ENCODE results near the gene CASZ1.

Gene CASZ1

DNA sequence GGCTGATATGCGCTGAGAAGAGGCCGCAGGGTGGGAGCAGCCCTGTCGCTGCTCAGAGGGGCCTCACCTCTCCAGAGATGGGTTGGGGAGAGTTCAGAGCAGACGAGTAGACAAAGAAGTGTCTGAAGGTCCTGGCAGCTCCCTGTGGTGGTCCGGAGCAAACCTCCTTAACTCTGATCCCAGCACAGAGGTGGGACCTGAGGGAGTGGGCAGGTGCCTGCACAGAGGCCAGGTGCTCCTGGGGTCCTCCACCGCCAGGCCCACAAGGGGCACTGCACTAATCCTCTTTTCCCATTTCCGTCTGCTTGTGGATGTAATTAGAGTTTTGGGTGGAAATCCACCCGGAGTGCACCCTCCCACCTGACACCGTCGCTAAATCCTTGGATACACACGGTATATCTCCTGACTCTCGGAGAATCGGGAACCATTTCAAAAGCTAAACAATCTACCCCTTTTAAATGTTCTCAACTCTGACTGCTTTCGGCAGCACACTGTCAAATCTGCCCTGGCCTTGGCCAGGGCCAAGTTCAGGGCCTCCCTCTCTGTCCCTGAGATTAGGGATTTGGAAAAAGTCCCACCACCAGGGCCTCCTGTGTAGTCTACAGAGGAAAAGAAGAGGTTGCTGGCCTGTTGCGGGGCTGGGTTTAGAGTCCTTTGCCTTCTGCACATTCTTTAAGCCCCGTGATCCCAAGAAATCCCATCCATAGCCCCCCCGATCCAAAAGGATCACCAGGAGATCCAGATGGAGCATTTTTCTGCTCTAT, 22.4 kb downstream of the CASZ1 start:
- no peak for DNase-seq (ENCODE audit: low read depth, low spot score)
- no peak overlapping the region for H3K27ac ChIP-seq (ENCODE audit: low read length)
- no peaks in the 10 kb centered on the region for H3K9me3 ChIP-seq (ENCODE audit: control insufficient read depth, insufficient read depth, low read length)
- H3K4me3 ChIP-seq (ENCODE audit: low read length), result no peak overlapping the region; the same call in 1 of the 2 replicates
- WGBS (ENCODE audit: insufficient coverage, insufficient read length), result no CpG with 5 or more reads among the region's 17 CpGs
- H3K27me3 ChIP-seq (ENCODE audit: control insufficient read depth, insufficient read depth, low read length), result no peaks in the 10 kb centered on the region
- peaks cover 3% of the 10 kb centered on the region; the same call in 1 of the 2 replicates for H3K4me1 ChIP-seq (ENCODE audit: control insufficient read depth, insufficient read depth, low read length)
- no peaks in the 10 kb centered on the region for H3K36me3 ChIP-seq (ENCODE audit: control insufficient read depth, insufficient read depth, low read length)

DNA sequence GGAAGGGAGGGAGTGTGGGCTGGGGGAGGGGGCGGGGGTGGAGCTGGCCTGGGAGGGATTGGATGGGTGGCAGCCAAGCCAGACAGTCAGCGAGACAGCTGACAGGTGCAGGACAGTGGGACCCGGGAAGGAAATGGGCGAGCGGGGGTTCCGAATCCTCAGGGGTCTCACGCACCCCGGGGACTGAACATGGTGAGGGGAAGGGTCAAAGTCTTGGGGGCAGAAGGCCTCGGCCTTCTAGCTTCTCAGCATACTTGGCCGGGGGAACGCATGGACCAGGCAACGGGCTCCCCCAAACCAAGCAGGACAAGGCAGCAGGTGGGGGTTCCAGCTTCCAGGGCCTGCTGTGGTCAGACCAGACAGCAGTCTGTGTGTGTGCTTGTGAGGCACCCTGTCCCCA, 23.1 kb downstream of the CASZ1 start:
- H3K36me3 ChIP-seq (ENCODE audit: control insufficient read depth, insufficient read depth, low read length), result no peaks in the 10 kb centered on the region
- WGBS (ENCODE audit: insufficient coverage, insufficient read length), result no CpG with 5 or more reads among the region's 12 CpGs
- no peak for DNase-seq (ENCODE audit: low read depth, low spot score)
- no peak overlapping the region for H3K27ac ChIP-seq (ENCODE audit: low read length)
- H3K9me3 ChIP-seq (ENCODE audit: control insufficient read depth, insufficient read depth, low read length), result no peaks in the 10 kb centered on the region
- H3K27me3 ChIP-seq (ENCODE audit: control insufficient read depth, insufficient read depth, low read length), result no peaks in the 10 kb centered on the region
- H3K4me1 ChIP-seq (ENCODE audit: control insufficient read depth, insufficient read depth, low read length), result peaks cover 3% of the 10 kb centered on the region; the same call in 1 of the 2 replicates
- H3K4me3 ChIP-seq (ENCODE audit: low read length), result no peak overlapping the region; the same call in 1 of the 2 replicates

DNA sequence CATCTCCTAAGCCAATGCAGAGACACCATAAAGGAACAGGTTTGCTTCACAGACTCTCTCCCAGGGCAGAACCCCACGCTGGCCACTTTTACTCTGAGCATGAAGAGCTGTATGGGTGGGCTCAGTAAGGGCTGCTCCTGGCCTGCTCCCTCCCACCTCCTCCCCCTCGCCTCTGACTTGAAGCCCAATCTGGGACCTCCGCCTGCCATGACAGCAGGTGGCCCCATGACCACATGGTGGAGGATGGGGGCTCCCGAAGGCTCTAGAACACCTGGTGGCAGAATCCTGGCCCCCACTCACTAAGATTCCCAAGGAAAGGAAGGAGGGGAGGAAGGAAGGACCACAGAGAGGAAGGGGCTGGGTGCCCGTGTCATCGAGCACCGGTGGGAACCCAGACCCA, 23.7 kb downstream of the CASZ1 start:
- Histone ChIP-seq H3K9me3 (ENCODE audit: control insufficient read depth, insufficient read depth, low read length) (no peaks in the 10 kb centered on the region), H3K27ac (ENCODE audit: low read length) (no peak overlapping the region), H3K27me3 (ENCODE audit: control insufficient read depth, insufficient read depth, low read length) (no peaks in the 10 kb centered on the region), H3K4me3 (ENCODE audit: low read length) (no peak overlapping the region), H3K36me3 (ENCODE audit: control insufficient read depth, insufficient read depth, low read length) (no peaks in the 10 kb centered on the region), H3K4me1 (ENCODE audit: control insufficient read depth, insufficient read depth, low read length) (peaks cover 3% of the 10 kb centered on the region; the same call in 1 of the 2 replicates)
- no CpG with 5 or more reads among the region's 7 CpGs for WGBS (ENCODE audit: insufficient coverage, insufficient read length)
- no peak for DNase-seq (ENCODE audit: low read depth, low spot score)

DNA sequence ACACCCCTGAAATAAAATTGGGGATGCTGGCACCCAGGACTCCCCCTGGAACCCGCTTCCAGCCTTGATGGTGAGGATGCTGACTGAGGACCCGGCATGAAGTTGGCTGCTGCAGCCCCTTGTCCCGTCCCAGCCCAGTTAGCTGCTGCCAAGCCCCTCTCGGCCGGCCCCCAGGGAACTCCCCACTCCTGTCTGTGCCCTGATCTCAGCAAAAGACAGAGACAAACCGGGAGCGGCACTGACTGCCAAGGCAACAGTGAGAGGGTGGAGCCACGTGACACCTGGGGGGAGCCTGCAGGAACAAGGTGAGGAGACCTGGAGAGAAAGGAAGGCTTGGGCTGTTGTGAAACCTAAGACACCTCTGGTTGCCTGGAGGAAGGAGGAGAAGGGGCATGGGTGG, 24.7 kb downstream of the CASZ1 start:
- H3K27me3 ChIP-seq (ENCODE audit: control insufficient read depth, insufficient read depth, low read length), result no peaks in the 10 kb centered on the region
- no peak overlapping the region for H3K27ac ChIP-seq (ENCODE audit: low read length)
- peaks cover 3% of the 10 kb centered on the region; the same call in 1 of the 2 replicates for H3K4me1 ChIP-seq (ENCODE audit: control insufficient read depth, insufficient read depth, low read length)
- no CpG with 5 or more reads among the region's 8 CpGs for WGBS (ENCODE audit: insufficient coverage, insufficient read length)
- DNase-seq (ENCODE audit: low read depth, low spot score), result no peak
- no peaks in the 10 kb centered on the region for H3K9me3 ChIP-seq (ENCODE audit: control insufficient read depth, insufficient read depth, low read length)
- H3K36me3 ChIP-seq (ENCODE audit: control insufficient read depth, insufficient read depth, low read length), result no peaks in the 10 kb centered on the region
- H3K4me3 ChIP-seq (ENCODE audit: low read length), result no peak overlapping the region

DNA sequence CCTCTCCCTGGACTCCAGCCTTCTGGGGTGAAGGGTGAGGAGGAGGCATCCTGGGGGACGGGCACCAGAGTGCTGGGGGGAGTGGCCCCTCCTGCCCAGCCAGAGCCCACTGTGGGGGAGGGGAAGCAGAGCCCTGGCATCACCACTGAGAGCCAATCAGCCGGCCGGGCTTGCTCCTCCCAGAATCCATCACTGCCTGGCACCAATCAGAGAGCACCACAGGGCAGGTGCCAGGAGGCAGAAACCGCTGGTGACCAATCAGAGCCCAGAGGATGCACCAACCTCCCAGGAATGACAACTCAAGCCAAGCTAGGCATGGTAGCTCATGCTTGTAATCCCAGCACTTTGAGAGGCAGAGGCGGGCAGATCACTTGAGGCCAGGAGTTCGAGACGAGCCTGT, 27.9 kb downstream of the CASZ1 start:
- H3K9me3 ChIP-seq (ENCODE audit: control insufficient read depth, insufficient read depth, low read length), result no peaks in the 10 kb centered on the region
- no peaks in the 10 kb centered on the region for H3K27me3 ChIP-seq (ENCODE audit: control insufficient read depth, insufficient read depth, low read length)
- H3K36me3 ChIP-seq (ENCODE audit: control insufficient read depth, insufficient read depth, low read length), result no peaks in the 10 kb centered on the region
- no peak overlapping the region for H3K27ac ChIP-seq (ENCODE audit: low read length)
- WGBS (ENCODE audit: insufficient coverage, insufficient read length), result no CpG with 5 or more reads among the region's 7 CpGs
- no peak for DNase-seq (ENCODE audit: low read depth, low spot score)
- H3K4me1 ChIP-seq (ENCODE audit: control insufficient read depth, insufficient read depth, low read length), result peaks cover 3% of the 10 kb centered on the region; the same call in 1 of the 2 replicates
- H3K4me3 ChIP-seq (ENCODE audit: low read length), result no peak overlapping the region

DNA sequence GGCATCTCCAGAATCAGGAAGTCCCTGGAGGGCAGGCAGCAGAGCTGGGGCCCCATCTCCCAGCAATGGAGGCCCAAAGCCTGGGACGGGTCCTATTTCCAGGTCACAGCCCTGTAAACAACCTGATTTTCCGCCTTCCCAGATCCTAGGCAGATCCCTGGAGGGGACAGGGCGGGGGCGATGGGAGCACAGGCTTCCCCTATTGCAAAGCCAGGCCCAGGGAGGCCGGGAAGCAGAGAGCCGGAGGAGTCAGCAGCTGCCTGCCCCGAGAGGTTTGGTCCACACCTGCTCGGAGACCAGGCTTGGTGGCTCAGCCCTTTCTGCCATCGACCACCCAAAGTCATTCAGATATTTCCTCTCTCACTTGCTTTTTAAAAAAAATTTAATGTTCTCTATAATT, 29.2 kb downstream of the CASZ1 start:
- Histone ChIP-seq H3K4me3 (ENCODE audit: low read length) (no peak overlapping the region), H3K36me3 (ENCODE audit: control insufficient read depth, insufficient read depth, low read length) (no peaks in the 10 kb centered on the region), H3K27me3 (ENCODE audit: control insufficient read depth, insufficient read depth, low read length) (no peaks in the 10 kb centered on the region), H3K4me1 (ENCODE audit: control insufficient read depth, insufficient read depth, low read length) (no peaks in the 10 kb centered on the region; the same call in 1 of the 2 replicates), H3K27ac (ENCODE audit: low read length) (no peak overlapping the region), H3K9me3 (ENCODE audit: control insufficient read depth, insufficient read depth, low read length) (no peaks in the 10 kb centered on the region)
- DNase-seq (ENCODE audit: low read depth, low spot score), result no peak
- WGBS (ENCODE audit: insufficient coverage, insufficient read length), result no CpG with 5 or more reads among the region's 9 CpGs

DNA sequence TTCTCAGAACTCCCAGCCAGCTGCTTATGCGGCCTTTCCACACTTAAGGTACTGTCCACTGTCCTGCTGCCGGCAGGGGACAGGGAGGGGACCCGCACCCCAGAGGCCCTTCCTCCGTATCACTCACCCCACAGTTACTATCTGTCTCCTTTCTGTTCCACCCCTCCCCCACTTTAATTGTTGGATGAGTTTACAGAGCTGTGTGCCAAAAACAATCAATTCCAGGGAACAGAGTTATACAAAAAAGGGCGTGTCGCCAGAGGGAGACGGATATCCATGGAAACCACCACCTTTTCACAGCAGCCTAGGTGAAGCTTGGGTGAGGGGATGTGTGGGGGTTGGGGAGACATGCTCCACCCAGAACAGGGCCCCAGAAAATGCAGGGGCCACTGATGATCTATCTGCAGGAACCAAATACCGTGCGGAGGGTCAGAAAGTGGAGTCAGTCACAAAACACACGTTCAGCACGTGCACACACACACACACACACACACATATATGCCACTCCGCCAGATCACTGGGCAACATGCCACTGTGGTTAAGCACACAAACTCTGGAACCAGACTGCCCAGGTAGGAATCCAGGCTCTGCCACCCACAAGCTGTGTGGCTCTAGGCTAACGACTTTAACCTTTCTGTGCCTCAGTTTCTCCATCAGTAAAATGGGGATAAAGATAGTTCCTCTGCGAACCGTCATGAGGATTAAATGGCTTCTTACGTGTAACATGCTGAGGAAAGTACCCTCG, 30.5 kb downstream of the CASZ1 start:
- no peak for DNase-seq (ENCODE audit: low read depth, low spot score)
- Histone ChIP-seq H3K9me3 (ENCODE audit: control insufficient read depth, insufficient read depth, low read length) (no peaks in the 10 kb centered on the region), H3K27ac (ENCODE audit: low read length) (no peak overlapping the region), H3K4me1 (ENCODE audit: control insufficient read depth, insufficient read depth, low read length) (no peaks in the 10 kb centered on the region), H3K27me3 (ENCODE audit: control insufficient read depth, insufficient read depth, low read length) (no peaks in the 10 kb centered on the region), H3K4me3 (ENCODE audit: low read length) (no peak overlapping the region), H3K36me3 (ENCODE audit: control insufficient read depth, insufficient read depth, low read length) (no peaks in the 10 kb centered on the region)
- WGBS (ENCODE audit: insufficient coverage, insufficient read length), result no CpG with 5 or more reads among the region's 17 CpGs

DNA sequence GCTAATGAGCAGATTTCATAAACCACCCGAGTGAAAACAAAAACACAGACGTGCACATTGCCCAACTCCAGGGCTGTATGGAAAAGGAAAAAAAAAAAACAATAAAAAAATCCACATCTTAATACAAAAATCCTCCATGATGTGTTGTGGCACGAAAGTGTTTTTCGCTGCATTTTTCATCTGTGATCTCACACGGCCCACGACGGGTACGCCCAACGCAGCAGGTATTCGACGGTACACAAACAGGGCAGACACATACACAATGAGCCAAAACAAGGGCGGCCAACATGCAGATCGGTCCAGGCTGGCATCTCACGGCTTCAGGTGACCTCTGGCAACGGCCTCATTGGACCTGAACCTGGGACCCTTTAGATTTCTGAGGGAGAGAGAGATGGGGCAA, 31.1 kb downstream of the CASZ1 start:
- H3K4me1 ChIP-seq (ENCODE audit: control insufficient read depth, insufficient read depth, low read length), result no peaks in the 10 kb centered on the region
- WGBS (ENCODE audit: insufficient coverage, insufficient read length), result no CpG with 5 or more reads among the region's 15 CpGs
- no peaks in the 10 kb centered on the region for H3K27me3 ChIP-seq (ENCODE audit: control insufficient read depth, insufficient read depth, low read length)
- no peak overlapping the region for H3K4me3 ChIP-seq (ENCODE audit: low read length)
- no peaks in the 10 kb centered on the region for H3K36me3 ChIP-seq (ENCODE audit: control insufficient read depth, insufficient read depth, low read length)
- no peak overlapping the region for H3K27ac ChIP-seq (ENCODE audit: low read length)
- H3K9me3 ChIP-seq (ENCODE audit: control insufficient read depth, insufficient read depth, low read length), result no peaks in the 10 kb centered on the region
- DNase-seq (ENCODE audit: low read depth, low spot score), result no peak

DNA sequence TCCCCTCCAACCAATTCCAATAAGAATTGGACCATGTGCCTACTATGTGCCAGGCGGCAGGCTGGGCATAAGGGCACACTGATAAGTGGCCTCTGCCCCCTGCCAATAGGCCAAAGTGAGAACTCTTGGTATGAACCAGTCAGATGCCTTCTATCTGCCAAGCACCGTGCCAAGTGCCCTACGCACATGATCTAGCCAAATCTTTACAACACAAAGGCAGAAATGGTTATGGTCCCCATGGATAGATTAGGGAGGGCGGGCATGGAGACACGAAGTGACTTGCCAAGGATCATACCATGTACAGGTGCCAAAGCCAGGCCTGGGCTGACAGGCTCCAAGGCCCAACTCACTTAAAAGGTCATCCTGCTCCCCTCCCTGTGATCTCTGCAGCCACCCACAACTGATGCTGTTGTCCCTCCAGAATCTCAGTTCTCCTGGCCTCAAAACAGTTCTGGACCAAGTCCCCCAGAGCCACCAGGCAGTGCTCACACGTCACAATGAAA, 32.1 kb downstream of the CASZ1 start:
- DNase-seq (ENCODE audit: low read depth, low spot score), result no peak

DNA sequence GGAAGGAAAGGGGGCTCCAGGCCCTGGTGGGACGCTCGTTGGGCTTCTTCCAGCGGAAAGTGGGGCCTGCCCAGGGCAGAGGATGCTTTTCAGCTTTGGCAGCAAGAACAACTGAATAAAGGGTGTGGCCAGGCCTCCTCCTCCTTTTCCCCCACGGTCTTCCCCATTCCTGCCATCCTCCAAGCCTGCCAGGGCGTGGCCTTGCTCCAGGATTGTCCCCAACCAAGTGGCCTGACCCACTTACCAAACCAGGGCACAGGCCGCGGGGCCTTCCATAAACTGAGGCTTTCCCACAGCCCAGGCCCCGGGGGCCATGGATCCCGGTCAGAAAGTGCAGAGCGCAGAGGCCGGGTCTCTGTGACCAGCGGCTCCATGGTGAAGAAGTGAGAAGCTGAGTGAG, 33.6 kb downstream of the CASZ1 start:
- Histone ChIP-seq H3K9me3 (ENCODE audit: control insufficient read depth, insufficient read depth, low read length) (no peaks in the 10 kb centered on the region), H3K36me3 (ENCODE audit: control insufficient read depth, insufficient read depth, low read length) (no peaks in the 10 kb centered on the region), H3K4me1 (ENCODE audit: control insufficient read depth, insufficient read depth, low read length) (0 out of 2 replicates have a peak, but pooled peaks cover 1% of the 10 kb centered on the region), H3K27me3 (ENCODE audit: control insufficient read depth, insufficient read depth, low read length) (no peaks in the 10 kb centered on the region), H3K4me3 (ENCODE audit: low read length) (no peak overlapping the region), H3K27ac (ENCODE audit: low read length) (no peak overlapping the region)
- WGBS (ENCODE audit: insufficient coverage, insufficient read length), result no CpG with 5 or more reads among the region's 12 CpGs
- DNase-seq (ENCODE audit: low read depth, low spot score), result no peak

More for the DNA sequence above, 32.1 kb downstream of the CASZ1 start:
- Histone ChIP-seq H3K27me3 (ENCODE audit: control insufficient read depth, insufficient read depth, low read length) (no peaks in the 10 kb centered on the region), H3K36me3 (ENCODE audit: control insufficient read depth, insufficient read depth, low read length) (no peaks in the 10 kb centered on the region), H3K4me3 (ENCODE audit: low read length) (no peak overlapping the region), H3K27ac (ENCODE audit: low read length) (no peak overlapping the region), H3K9me3 (ENCODE audit: control insufficient read depth, insufficient read depth, low read length) (no peaks in the 10 kb centered on the region), H3K4me1 (ENCODE audit: control insufficient read depth, insufficient read depth, low read length) (0 out of 2 replicates have a peak, but pooled peaks cover 1% of the 10 kb centered on the region)
- WGBS (ENCODE audit: insufficient coverage, insufficient read length), result no CpG with 5 or more reads among the region's 6 CpGs

Data from iPS DF 6.9 (cell line).